Left ventricle myocardium inferior (tissue), 1 donor: ENCODE results near the gene RIT2. TPM values are rescaled to one million over a fixed set of nuclear protein-coding genes. Genes with fewer than 3 reads are reported as not detected.

Experiments used
- DNase-seq: peaks from one replicate; pipeline ENCODE4 v3.0.0-alpha.2; 2020
- H3K27ac ChIP-seq: fragments of 200-600 bp; replicated peaks from 2 replicates; pipeline ENCODE4 v1.8.0; 2021
- H3K27me3 ChIP-seq: fragments of 200-600 bp; 2 replicates; pipeline ENCODE4 v1.8.0; 2021; ENCODE audit warnings: low read depth
- H3K36me3 ChIP-seq: fragments of 200-600 bp; 2 replicates; pipeline ENCODE4 v1.8.0; 2021
- H3K4me1 ChIP-seq: fragments of 200-600 bp; 2 replicates; pipeline ENCODE4 v1.8.0; 2021
- H3K4me3 ChIP-seq: fragments of 200-600 bp; 2 replicates; pipeline ENCODE4 v1.8.0; 2021; ENCODE audit warnings: mild to moderate bottlenecking, moderate library complexity
- H3K9me3 ChIP-seq: fragments of 200-600 bp; replicated peaks from 2 replicates; pipeline ENCODE4 v1.8.0; 2021
- intact Hi-C: fragments of 100-400 bp; cut with micrococcal nuclease; formaldehyde crosslinking; loops from one replicate; pipeline ENCODE4 v1.11.0; 2022
- total RNA-seq: library from RNA; stranded (reverse); fragmentation: NEBNext Ultra II Directional; extraction: Animal tissue kit (Norgen Biotek cat#: 25700); gene quantifications from one replicate; pipeline ENCODE4 v1.2.1, GENCODE V29; 2021
- TF ChIP-seq, protein P1 (sequence below): fragments of 200-600 bp; IDR thresholded peaks from 2 replicates; pipeline ENCODE4 v1.8.0; 2021; ENCODE audit warnings: antibody characterized with exemption, mild to moderate bottlenecking, borderline replicate concordance
- donor health status: DM: no; HTN: yes; CAD: no; lungs with severe emphysema.

RIT2 gene
- total RNA-seq, 1 donor from 2014 or later = not detected

DNA sequence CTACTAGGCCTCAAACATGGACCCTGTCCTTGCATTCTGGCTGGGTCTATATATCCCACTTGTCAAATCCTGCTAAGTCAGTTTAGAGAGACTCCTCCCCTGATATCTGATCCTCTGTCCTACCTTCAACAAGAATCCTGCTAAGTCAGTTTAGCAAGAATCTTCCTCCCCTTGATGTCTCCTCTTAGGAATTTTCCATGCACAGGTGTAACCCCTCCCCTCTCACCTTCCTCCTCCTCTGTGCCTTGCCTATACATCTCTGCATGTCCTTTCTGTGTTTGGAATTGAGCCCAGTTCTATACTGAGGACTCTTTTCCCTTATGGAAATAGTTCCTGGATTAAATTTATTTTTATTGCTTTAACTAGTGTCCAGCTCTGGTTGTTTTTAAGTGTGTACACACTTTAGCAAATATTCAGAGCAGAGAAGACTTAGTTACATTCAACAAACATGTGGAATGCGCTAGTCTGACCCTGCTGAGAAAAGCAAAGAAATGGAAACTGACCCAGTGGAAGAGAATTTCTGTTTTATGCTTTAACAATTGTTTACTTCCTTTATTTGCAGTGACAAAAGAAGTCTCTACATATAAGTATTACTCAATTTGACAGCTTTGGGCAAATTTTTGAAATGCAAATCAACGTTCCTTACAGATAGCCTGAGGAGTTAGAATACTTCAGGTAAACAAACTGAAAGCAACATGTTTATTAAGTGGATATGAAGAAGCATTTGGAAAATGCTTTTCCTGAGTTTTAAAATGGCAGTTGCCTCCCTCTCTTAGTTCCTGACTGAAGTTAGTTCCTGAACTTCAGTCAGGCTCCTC, 80.6 kb downstream of the RIT2 start:
- H3K4me3 ChIP-seq = no peak overlapping the region
- H3K9me3 ChIP-seq = no peaks in the 10 kb centered on the region
- intact Hi-C loops = no loop called here
- H3K27me3 ChIP-seq = no peaks in the 10 kb centered on the region
- no peaks in the 10 kb centered on the region for H3K36me3 ChIP-seq
- H3K4me1 ChIP-seq = no peaks in the 10 kb centered on the region
- H3K27ac ChIP-seq = no peak overlapping the region
- TF ChIP-seq, protein P1, sequence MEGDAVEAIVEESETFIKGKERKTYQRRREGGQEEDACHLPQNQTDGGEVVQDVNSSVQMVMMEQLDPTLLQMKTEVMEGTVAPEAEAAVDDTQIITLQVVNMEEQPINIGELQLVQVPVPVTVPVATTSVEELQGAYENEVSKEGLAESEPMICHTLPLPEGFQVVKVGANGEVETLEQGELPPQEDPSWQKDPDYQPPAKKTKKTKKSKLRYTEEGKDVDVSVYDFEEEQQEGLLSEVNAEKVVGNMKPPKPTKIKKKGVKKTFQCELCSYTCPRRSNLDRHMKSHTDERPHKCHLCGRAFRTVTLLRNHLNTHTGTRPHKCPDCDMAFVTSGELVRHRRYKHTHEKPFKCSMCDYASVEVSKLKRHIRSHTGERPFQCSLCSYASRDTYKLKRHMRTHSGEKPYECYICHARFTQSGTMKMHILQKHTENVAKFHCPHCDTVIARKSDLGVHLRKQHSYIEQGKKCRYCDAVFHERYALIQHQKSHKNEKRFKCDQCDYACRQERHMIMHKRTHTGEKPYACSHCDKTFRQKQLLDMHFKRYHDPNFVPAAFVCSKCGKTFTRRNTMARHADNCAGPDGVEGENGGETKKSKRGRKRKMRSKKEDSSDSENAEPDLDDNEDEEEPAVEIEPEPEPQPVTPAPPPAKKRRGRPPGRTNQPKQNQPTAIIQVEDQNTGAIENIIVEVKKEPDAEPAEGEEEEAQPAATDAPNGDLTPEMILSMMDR = no peak
- DNase-seq = no peak

DNA sequence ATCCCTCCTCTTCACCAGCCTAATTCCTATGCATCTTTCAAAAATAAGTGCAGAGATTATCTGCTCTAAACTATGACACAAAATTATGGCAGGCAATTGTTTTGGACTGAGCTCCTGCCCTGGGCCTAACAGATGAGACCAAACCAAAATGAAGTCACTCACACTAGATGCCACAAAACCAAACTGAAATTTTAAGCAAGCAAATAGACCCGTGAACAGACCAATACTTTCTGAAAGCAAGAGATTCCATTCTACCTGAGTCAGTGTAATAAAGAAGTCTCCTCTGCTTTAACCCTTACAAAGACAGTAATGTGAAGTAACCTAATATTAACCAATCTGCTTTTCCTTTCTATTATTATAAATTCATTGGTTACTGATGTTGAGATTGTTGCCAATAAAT, 84.3 kb downstream of the RIT2 start:
- TF ChIP-seq, protein P1 = no peak
- intact Hi-C loops = no loop called here
- no peaks in the 10 kb centered on the region for H3K36me3 ChIP-seq

DNA sequence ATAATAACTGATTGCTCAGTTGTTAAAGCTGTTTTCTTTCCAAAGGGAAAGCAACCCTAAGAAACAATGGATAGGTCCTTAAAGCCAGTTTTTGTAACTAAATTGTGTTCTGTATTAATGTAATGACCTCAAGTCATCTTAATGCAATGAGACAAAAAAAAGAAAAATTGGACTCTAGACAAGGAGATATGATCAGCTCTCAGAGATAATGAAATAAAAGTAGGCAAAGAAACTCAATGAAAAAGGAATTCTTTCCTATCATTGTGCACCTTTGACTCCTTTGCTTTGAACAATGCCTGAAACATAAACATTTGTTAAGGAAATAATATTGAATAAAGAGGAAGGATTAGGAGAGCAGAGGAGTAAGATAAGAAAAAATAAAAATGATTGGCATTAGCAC, 86.1 kb downstream of the RIT2 start:
- Histone ChIP-seq H3K4me3 (no peak overlapping the region), H3K36me3 (no peaks in the 10 kb centered on the region), H3K4me1 (no peaks in the 10 kb centered on the region), H3K27ac (no peak overlapping the region), H3K9me3 (no peaks in the 10 kb centered on the region), H3K27me3 (no peaks in the 10 kb centered on the region)
- intact Hi-C loops = no loop called here
- no peak for DNase-seq
- TF ChIP-seq, protein P1 = no peak

More for the DNA sequence above, 84.3 kb downstream of the RIT2 start:
- H3K27me3 ChIP-seq = no peaks in the 10 kb centered on the region
- no peak overlapping the region for H3K27ac ChIP-seq
- no peaks in the 10 kb centered on the region for H3K9me3 ChIP-seq
- no peaks in the 10 kb centered on the region for H3K4me1 ChIP-seq
- no peak for DNase-seq
- H3K4me3 ChIP-seq = no peak overlapping the region

DNA sequence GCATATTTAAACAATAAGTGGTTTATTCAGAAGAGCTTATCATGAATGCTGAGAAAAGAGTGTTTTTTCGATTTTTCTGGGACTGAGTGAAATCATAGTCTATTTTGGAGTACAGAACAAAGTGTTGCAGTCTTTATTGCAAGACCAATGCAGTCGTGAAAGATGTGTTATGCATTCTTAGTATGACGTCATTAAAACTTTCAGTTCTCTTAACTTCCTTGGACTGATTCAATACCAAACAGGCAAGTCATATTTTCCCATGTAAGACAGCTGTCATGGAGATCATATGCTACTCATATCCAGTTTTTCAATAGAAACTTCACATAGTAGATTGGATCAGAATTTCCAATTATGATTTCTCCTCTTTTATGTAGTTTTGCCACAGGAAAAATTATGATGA, 92.6 kb downstream of the RIT2 start:
- H3K4me1 ChIP-seq = no peaks in the 10 kb centered on the region
- no peak overlapping the region for H3K4me3 ChIP-seq
- H3K27ac ChIP-seq = no peak overlapping the region
- intact Hi-C loops = no loop called here
- no peak for DNase-seq
- peaks cover 4% of the 10 kb centered on the region for H3K9me3 ChIP-seq
- TF ChIP-seq, protein P1 = no peak
- H3K36me3 ChIP-seq = no peaks in the 10 kb centered on the region
- H3K27me3 ChIP-seq = no peaks in the 10 kb centered on the region

DNA sequence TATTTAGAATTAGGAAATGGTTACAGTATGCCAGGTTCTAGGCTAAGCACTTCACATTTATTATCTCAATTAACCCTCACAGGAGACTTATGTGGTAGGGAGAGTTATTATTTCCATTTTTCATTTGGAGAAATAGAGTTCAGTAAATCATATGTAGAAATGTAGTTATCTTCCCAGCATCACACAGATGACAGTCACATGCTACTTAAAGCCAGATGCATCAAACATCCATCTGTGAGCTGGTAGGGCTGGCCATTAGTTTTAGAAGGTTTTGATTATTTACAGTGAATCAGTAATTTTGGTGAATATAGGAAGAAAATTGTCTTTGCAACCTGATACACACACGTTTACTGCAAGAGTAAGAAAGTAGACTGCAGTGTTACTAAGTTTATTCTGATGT, 97.9 kb downstream of the RIT2 start:
- TF ChIP-seq, protein P1 = no peak
- H3K27me3 ChIP-seq = no peaks in the 10 kb centered on the region
- H3K27ac ChIP-seq = no peak overlapping the region
- no peak overlapping the region for H3K4me3 ChIP-seq
- DNase-seq = no peak
- H3K36me3 ChIP-seq = no peaks in the 10 kb centered on the region
- H3K9me3 ChIP-seq = peaks cover 4% of the 10 kb centered on the region
- H3K4me1 ChIP-seq = no peaks in the 10 kb centered on the region
- intact Hi-C loops = no loop called here
